NCI-H2171 (cell line): ENCODE results near the gene TCF12.
A peak's percentile ranks its signal among the peaks of the same experiment; 100 is the strongest.

Experiments
- DNase-seq: peaks from one replicate; lab custom pipeline; 2025; lab: John Stamatoyannopoulos, UW

Gene TCF12

DNA sequence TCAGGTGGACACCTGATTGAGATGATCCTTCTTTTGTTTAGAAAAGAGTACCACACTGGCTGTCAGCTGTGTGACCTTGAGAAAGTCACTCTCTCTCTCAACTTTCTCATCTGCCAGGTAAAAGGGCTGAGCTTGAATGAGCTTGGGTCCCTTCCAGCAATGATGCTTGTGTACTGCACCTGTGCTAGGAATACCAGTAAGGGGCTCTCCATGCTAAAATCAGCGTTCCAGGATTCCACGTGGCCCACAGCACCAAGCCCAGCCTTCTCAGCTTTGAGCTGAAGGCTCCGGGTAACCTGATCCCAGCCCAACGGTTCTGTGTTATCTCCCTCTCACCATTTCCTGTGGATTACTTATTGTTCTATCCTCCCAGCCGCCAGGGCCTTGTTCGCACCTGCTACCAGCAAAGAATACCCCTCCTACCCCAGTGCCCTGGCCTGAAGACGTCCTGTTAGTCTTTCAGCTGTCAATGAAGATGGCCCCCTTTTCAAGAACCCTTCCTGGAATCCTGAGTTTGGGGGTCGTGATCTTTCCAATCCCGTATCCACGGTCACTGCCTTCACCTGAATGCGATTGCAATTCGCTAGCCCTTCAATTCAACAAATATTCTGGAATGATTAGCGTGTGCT lies 403.6 kb downstream of the TCF12 start:
- no peak for DNase-seq

DNA sequence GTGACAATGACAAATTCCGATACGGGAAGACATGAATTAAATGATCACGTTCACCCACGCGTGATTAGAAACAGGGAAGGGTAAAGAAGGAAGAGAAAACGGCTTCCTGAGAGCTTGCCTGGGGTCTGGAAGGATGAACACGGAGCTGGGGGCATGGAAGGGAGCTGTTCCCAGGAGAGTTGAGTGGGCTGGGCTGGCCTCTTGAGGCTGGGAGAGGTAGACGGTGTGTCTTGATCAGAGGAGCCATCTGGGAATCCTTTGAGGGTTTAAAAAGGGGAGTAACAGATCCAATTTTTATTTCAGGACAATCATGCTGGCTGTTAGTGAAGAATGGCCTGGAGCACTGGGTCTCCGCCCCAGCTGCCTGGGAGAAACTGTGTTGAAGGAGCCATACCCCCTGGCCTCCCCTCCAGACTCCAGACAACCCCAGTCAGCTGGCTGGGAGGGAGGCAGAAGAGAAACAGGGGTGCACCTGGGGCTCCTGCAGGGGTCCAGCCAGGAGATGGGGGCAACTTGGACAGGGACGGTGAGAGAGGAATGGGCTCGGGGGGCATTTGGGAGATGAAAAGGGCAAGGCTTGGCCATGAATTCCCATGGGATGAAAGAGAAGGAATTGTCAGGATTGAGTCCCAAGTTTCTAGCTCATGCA lies 404.3 kb downstream of the TCF12 start:
- peak; percentile 55 for DNase-seq

DNA sequence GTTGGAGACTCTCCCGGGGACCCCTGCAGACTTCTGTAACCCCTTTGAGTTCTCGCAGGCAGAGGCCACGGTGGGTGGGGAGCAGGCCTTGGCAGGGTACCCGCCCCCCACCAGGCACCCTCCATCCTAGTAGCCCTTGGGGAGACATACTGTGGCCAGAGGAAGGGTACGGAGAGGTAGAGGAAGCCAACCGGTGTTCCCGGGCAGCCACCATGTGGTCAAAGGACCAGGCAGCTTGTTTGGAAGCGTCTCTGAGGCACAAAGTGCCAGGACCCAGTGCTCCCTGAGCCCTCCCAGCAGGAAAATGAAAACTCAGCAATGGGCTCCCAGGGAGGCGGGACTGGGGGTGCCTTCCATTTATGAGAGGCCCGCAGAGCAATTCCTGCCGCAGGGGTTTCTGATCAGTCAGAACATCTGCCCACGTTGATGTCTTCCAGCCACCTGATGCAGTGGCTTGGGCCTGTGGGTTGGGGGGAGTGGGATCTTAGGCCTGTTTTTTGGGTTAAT lies 404.9 kb downstream of the TCF12 start:
- peak; percentile 64 for DNase-seq

DNA sequence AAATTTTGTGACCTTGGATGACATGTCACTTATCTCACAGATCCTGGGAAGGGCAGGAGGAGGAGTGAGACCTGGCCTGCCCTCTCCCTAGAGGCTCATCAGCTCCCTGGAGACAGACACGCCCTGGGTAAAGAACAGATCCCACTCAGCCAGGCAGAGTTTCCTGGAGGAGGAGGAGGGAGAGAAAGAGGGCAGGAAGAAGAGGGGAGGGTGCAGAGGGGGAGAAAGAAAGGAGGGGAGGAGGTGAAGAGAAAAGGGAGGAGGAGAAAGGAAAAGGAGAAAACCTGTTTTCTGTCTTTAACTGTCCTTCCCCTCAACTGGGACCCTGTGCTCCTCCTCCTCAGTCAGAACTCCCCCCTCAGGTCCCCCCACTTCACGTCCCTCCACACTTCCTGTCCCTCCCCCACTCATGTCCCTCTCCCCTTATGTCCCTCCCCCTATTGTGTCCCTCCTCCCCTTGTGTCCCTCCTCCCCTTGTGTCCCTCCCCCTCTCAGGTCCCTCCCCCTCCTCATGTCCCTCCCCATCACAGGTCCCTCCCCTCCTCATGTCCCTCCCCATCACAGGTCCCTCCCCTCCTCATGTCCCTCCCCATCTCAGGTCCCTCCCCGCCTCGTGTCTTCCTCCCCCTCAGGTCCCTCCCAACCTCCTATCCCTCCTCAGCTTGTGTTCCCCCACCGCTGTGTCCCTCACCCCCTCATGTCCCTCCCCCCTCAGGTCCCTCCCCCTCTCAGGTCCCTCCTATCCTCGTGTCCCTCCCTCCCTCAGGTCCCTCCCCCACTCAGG lies 405.6 kb downstream of the TCF12 start:
- DNase-seq: peak; percentile 92

DNA sequence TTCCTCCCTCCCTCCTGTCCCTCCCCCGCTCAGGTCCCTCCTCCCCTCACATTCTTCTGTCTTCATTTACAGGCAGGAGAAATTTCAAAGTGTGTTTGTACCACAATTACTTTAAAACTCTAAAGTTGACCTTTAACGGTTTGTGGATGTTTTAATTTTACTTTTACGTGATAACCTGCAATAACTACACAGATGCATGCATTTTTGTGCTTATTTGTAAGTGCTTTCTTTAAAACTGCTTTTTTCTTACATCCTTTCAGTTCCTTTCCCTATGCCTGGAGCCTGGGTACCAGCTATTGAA lies 406.1 kb downstream of the TCF12 start:
- no peak for DNase-seq

DNA sequence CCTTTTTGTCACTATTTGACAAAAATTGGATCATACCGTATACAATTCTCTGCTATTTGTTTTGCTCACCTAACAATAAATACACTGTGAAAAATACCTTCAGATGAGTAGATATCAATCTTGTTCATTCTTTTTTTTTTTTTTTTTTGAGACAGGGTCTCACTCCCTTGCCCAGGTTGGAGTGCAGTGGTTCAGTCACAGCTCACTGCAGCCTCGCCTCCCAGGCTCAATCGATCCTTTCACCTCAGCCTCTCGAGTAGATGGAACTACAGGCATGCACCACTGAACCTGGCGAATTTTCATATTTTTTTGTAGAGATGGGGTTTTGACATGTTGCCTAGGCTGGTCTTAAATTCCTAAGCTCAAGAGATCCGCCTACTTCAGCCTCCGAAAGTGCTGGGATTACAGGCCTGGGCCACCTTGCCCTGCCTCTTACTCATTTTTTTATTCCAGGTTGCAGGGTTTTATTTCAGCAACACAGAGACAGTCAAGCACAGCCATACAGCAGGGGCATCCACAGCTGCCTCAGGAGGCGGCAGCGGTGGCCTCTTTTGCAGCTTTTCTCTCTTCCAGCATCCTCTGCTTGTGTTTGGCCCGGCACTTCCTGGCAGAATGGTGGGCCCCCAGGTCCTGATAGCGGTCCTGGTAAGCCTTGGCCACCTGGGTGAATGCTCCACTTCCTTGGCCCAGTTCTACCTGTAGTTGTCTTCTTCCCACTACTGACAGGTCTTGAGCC lies 406.7 kb downstream of the TCF12 start:
- no peak for DNase-seq

DNA sequence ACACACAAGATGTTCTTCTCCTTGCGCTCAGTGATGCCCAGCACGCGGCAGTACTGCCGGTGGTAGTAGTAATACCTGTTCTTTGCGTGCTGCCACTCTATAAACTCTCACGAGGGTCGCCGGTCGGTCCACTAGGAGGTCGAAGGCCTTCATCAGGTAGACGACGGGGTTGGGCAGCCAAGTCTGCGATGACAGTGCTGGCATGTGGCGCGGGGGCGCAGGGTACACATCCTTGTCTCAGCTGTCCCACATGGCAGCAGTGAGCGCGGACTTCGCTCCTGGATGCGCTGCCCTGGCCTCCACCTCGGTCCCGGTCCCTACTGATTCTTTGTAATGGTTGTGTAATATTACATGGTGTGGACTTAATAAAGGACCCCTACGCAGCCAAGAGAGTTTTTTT lies 407.8 kb downstream of the TCF12 start:
- no peak for DNase-seq

DNA sequence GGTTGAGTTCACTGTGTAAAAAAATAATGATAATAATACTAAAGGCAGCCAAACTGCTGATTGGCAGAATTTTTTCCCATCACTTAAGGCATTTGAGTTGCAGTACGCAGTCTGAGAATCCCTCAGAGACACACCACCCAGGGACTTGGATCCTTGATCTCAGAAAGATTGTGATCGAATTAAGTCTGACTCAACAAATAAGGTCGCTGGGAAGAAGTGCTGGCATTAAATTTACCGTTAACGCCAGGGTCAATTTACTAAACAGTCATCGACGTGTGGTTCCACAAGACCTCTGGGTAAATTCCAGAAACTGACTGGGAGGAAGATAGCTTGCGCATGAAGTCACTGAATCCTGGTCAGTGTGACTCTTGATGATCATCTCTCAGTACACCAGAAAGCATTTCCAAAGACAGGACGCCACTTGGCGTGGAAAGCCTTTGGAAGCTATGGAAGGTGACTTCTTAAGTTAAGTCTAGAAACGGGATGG lies 409.6 kb downstream of the TCF12 start:
- no peak for DNase-seq

DNA sequence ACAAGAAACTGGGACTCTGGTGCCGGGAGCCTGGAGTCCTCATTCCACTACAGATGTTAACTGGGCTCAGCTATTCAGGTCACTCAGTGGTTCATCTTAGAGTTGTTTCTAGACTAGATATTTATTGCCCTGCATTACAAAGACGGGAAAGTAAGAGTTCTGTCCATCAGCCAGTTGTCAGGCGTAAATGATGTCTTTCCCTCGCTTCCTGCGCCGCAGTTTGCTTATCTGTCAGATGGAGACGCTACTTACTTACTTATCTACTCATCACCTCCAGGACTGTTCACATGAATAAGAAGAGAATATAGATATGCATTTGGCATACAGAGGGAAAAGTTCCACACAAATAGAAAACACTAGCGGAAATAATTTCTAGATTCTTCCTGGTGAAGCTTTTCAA lies 410.0 kb downstream of the TCF12 start:
- DNase-seq: no peak

DNA sequence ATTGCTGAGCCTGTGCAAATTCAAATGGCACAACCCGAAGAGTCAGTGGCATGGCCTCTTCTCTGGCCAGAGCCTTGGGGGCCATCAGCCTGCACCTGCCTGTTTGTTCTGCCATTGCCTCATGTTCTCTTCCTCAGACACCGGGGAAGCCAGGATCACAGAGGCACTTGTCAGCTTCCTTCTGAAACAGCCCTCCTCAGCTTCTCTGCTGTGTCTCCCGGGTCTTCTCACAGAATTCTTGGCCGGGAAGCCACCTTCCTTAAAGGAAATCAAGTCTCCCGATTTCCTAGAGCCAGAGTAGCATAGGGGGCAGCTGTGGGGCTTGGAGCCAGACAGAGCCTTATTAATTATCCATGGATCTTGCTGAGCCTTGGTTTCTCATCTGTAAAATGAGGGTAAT lies 410.5 kb downstream of the TCF12 start:
- no peak for DNase-seq

DNA sequence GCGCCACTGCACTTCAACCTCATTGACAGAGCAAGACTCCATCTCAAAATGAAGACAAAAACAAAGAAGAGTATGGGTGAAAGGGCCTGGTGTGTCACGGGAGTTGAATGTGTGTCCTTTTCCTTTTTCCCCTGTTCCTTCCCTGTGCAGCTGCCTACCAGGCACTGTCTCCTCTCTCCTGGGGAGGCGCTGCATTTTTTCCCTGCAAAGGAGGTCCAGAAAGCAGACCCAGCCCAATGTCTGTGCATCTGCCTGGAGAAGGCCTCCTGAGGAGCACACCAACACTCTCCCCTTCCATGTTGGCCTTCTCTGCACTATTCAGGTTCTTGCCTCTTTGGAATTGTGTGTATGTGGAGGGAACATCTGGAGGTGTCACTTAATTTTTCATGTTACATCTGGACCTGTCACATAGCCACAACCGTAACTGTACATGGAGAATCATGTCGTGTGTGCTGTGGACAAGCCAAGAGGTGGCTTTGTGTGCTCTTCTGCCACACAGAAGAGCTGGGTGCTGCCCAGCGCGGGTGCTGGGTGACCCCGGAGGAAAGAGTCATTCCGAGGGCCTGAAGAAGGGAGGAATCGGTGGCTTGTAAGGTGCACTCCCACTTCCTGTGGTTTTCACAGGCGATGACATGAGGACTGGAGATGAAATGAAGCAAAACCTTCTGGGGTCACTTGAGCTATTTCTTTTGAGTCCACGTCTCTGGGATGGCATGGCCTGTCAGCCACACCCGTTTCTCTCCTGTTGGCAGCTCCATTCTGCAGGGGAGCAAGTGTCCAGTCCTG lies 411.3 kb downstream of the TCF12 start:
- no peak for DNase-seq

DNA sequence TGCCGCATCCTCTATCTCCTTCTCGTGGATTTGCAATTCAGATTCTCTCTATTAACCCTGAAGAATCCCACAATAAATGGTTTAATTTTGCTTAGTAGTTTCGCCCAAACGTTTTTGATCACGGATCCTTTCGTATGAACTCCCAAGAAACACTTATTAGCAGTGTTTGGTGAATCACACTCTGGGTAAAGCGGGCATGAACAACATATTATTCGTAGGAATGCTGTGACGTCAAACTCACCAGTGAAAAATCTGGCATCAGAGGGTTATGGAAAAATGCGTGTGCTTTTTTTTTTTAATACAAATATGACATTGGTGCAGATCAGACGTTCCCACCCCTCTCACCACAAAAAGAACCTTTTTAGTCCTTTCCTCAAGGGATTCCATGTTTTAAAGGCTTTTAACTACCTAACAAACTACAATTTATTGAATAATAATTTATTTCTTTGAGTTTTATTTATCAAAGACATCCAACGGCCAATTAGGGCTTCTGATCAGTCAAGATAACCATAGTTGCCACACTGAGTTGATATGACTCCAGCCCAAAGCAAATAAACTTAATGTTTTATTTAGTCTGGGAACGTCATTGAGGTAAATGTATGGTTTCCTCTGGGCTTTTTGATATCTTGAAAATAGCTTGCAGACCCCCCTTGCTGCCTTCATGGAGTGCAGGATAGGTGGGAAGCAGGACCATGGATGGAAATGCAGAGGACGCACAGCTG lies 412.3 kb downstream of the TCF12 start:
- DNase-seq: no peak

DNA sequence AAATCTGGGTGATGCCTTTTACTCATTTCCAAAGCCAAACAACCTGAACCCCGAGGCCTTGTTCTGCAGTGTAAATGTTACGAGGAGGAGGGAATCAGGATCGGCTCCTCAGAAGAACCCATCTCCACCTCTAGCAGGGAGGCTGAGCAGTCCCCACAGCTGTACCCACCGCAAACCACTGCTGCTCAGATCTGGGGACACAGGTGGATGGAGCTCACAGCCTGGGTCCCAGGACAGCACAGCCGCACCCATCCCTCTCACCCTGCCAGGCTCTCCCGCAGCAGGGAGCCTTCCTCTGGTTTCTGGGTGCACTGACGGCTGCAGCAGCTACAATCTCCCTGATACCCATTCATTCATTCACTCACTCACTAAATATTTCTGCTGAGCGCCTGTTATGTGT lies 413.9 kb downstream of the TCF12 start:
- DNase-seq: no peak

DNA sequence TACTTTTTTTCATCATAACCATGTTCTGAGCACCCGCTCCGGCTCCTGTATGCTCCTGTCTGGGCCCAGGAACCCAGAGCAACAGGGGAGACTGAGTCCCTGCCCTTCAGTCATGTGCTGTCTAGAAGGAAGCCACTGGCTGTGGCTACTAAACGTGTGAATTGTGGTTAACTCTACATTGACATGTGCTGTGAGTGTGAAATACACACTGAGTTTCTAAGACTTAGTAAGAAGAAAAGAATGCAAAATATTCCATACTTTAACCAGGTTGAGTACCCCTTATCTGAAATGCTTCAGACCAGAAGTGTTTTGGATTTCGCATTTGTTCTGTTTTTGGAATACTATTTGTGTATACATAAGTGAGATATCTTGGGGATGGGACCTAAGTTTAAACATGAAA lies 415.0 kb downstream of the TCF12 start:
- no peak for DNase-seq

DNA sequence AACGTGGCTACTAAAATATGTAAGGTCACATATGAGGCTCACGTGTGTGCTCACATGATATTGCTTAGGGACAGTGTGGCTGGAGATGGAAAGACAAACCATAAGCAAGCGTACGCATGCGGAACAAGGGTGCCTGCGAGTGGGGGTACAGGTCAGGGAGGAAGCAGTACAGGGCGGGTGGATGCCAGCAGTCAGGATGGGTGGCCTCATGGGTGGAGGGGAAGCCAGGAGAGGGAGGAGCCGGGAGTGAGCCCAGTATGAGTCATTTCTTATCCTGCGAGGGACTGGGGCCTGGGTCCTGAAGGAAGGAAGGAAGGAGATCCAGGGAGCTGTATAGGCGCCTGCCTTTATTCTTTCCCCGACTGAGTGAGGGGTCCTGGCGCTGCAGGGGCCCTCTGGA lies 415.8 kb downstream of the TCF12 start:
- DNase-seq: no peak

DNA sequence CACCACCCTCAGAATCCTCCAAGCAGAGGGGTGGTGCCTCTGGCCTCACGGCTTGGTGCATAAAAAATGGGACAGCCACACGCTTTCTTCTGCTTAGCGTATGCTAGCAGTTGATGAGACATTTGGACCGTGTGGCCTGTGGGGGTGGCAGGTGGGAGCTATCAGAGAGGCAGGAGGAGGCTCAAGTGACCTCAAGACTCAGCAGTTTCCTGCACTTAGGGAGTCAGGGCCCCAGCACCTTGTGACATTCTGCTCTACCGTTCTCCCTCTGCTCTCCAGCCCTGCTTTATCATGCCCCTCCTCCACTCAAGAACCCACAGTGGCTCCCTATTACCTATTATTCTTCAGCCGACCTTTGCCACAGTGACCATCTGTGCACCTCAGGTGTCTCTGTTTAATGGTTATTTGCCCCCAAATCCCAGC lies 416.9 kb downstream of the TCF12 start:
- DNase-seq: no peak

DNA sequence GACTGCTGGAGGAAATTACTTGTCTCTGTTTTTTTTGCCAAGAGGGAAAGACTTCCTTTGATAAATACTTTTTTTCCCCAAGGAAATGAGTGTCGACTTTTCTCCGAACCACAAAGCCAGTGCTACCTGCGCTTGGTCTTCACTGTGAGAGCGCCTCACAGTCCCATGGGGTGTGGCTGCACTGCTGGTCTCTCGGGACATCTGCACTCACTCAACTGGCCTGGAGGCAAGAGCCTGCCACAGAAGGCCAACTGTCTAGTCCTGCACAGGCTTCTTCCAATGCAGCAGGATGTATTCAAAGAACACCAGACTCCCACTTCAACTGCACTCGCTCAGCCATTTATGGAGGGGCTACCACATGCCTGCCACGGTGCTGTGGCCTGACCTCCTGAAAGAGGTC lies 417.3 kb downstream of the TCF12 start:
- DNase-seq: no peak

DNA sequence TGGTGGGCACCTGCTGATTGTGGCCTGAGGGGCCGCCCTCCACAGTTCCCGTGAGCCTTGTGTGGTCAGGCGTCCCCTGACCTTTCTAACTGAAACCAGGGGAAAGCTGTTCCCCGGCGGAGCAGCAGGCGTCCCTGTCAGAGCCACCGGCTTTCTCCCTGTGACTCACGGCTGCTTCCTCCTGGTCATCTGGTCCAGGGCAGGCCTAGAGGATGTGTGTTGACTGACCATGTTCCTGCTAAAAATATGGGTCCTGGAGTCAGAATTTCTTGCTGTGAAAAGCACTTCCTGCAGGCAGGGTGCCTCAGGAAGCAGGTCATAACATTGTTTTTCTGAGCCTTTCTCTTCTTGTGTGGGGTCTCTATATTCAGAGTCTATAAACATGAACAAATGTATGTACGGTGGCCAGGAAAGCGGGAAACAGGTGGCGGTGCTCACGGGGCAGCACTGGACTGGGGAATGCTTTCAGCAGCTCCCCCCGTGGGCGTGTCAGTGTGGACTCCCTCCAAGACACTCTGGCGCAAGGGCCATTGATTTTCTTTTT lies 419.5 kb downstream of the TCF12 start:
- DNase-seq: no peak

DNA sequence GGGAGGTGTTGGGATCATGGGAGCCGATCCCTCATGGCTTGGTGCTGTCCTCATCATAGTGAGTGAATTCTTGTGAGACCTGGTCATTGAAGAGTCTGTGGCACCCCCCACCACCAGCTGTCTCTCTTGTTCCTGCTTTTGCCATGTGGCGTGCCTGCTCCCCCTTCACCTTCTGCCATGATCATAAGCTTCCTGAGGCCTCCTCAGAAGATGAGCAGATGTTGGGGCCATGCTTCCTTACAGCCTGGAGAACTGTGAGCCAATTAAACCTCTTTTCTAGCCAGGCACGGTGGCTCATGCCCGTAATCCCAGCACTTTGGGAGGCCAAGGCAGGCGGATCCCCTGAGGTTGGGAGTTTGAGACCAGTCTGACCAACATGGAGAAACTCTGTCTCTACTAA lies 420.9 kb downstream of the TCF12 start:
- no peak for DNase-seq
